GM18868 (cell line): ENCODE results near the gene SH3BP2.

Source experiments
- ATAC-seq: cut with Tn5 transposase; IDR thresholded peaks from one replicate; pipeline ENCODE4 v1.9.1; 2021; ENCODE audit warnings: mild to moderate bottlenecking, moderate library complexity; ENCODE audit not compliant: unreplicated experiment

SH3BP2 gene

GRCh38 chr4:2869659-2870058 is 76.8 kb downstream of the SH3BP2 start:
- ATAC-seq: no peak

- no peak for ATAC-seq
Observed at GRCh38 chr4:2870082-2870481, 77.2 kb downstream of the SH3BP2 start.

- no peak for ATAC-seq
Observed at GRCh38 chr4:2871466-2871865, 78.6 kb downstream of the SH3BP2 start.

- ATAC-seq: no peak
Observed at GRCh38 chr4:2871911-2872310, 79.0 kb downstream of the SH3BP2 start.

- no peak for ATAC-seq
Observed at GRCh38 chr4:2873329-2873728, 80.4 kb downstream of the SH3BP2 start.

GRCh38 chr4:2874861-2875260 is 82.0 kb downstream of the SH3BP2 start:
- ATAC-seq: no peak

GRCh38 chr4:2875556-2875955 is 82.7 kb downstream of the SH3BP2 start:
- ATAC-seq: no peak

- ATAC-seq: no peak
Observed at GRCh38 chr4:2878346-2878745, 85.5 kb downstream of the SH3BP2 start.

- ATAC-seq: no peak
Observed at GRCh38 chr4:2879026-2879425, 86.1 kb downstream of the SH3BP2 start.

GRCh38 chr4:2881431-2881830 is 88.5 kb downstream of the SH3BP2 start:
- ATAC-seq: no peak

GRCh38 chr4:2882341-2882740 is 89.5 kb downstream of the SH3BP2 start:
- ATAC-seq: no peak

- ATAC-seq: no peak
Observed at GRCh38 chr4:2886161-2886560, 93.3 kb downstream of the SH3BP2 start.

GRCh38 chr4:2886622-2887021 is 93.7 kb downstream of the SH3BP2 start:
- no peak for ATAC-seq

GRCh38 chr4:2887343-2887742 is 94.5 kb downstream of the SH3BP2 start:
- ATAC-seq: no peak

- ATAC-seq: no peak
Observed at GRCh38 chr4:2888886-2889285, 96.0 kb downstream of the SH3BP2 start.
